ENCODE measurements around the gene ZFAND5.

ZFAND5 gene

DNA sequence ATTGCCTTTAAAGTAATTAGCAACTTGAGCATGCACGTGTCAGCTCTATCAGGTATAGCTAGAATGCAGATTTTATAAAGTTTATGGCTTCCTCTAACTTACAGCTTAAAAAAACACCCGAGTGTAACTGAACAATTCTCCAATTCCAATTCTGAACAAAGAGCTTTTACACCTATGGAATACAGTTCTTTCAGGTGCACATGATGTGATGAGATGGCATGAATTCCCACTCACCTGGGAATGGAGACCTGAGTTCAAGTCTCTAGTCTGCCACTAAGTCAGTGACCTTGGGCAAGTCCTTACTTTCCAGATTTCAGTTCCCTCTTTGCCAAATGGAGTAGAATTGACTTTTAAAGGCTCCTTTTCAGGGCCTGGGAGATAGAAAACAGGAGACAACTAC is 1.8 kb downstream of the ZFAND5 start:
- DNase-seq (ENCODE audit: low spot score), result no peak

DNA sequence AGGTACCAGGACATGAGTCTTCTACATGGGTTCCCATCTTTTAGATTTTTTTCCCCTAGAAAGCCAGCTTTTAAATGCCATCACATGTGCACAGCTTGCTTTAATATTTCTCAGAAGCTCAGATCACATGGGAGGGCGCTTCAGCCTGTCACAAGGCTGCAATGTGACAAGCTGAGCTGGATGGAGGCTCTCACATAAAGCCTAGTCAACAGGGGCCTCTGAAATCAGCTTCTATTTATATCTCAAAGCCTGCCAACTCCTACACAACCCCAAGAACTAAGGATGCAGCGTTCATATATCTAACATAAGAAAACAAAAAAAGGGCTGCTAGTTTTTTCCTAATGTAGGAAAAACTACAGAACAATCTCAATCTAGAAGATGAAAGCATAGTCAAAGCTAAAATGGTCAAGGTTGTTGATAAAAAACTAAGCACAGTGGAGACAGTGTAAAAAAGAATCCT is 2.3 kb downstream of the ZFAND5 start:
- no peak for DNase-seq (ENCODE audit: low spot score)

DNA sequence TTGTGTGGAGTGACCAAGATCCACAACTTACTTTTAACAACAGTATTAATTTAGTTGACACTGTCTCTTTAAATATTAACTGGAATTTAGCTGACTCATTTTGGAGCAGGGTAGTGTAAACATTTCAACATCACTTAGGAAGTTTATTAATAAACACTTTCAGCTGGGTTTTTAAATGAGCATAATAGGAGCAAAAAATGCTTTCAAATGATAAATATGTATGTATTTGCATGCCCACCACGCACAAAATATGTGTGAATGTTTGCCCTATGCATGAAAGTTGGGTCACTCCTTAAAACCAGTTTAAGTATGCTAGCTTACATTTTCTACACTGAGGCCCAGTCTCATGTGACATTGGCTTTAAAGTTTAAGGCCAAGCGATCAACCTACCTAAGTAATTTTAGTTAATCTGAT is 2.9 kb downstream of the ZFAND5 start:
- no peak for DNase-seq (ENCODE audit: low spot score)

DNA sequence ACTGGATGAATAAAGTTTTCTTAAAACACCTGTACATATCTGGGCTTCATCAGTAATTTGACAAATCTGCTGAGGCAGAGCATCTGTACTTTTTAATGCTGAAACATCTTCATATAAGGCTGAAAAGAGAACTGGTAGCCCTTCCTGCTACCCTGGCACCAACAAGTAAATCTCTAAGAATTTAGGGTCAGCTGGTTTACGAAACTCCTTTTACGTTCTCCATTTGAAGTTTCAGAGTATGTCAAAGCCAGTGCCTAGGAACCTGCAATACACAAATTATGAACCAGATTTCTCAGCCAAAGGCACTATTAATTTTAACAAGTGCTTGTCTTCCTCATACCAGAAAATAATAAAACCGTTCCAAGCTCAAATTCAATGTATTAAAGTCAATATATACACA is 3.8 kb downstream of the ZFAND5 start:
- no peak for DNase-seq (ENCODE audit: low spot score)

DNA sequence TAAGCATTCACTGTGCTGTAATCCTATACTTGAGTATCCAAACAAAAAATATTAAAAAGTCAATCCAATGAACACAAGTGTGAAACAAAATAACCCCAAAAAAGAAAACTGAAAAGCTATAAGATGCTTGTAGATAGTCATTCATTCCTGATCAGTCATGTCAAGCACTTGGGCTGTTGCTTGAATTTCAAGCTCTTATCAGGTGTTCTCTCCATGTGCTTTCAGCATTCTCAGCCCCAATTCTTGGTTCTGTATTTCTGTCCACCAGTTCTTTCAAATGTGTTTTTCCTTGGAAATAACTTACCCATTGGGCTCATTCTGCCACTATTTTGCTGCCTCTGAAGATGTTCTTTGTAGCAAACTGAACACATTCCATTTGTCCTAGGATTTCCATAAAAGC is 4.7 kb downstream of the ZFAND5 start:
- no peak for DNase-seq (ENCODE audit: low spot score)

DNA sequence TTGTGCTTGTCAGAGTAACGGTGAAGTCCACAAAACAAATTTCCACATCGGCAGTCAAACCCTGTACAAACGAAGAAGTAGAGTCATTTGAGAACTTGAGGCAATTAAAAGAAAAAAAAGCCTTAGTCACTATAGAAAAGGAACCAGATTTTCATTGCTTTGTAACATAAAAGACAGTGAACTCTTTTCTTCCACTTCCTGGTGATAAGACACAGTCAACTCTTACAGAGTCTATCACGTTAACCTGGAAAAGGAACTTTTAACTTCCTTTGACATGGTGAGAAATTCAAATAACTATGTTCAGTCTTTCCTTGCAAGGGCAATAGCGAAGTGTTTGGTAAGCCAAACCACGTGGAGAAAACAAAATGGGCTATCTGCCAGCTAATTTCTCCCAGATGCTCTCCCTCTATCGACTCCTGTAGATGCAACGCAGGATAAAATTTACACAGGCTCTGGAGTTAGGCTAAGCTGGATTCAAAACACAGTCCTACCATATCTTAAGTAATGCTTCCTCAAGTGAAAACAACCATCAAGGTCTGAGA is 8.9 kb downstream of the ZFAND5 start:
- DNase-seq (ENCODE audit: low spot score), result no peak

DNA sequence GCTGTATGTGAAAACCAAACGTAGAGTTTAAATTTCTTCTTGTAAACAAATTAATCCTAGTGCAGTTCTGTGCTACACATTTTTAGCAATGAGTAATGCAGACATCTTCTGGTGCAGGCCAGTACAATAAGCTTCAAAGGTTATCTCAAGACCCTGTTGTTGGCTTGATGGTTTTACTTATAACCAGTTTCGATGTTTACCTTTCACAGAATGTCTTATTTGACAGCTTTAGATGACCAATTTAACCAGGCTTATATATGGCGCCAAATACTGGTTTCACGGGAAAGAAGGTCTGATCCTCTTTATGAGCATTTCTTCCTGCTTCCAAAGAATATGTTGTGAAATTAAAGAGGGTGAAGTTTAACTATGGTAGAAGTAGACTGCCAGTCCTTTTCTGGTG is 9.9 kb downstream of the ZFAND5 start:
- DNase-seq (ENCODE audit: low spot score), result no peak

DNA sequence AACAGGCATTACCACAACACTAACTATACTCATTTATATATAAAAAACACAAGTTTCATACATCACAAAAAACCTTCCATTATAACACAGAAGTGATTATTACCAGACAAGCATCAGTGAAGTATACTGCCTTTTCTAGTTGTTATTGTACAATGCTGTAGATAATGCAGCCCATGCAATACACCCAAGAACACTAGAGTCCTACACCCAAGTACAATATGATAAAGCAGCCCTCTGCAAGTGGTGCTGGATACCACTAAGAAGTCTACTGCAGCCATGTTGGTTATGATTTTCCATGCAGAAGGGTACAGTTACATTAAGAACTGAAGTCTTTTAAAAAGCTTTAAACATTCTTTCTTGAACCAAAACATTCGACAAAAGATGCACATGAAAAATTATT is 10.3 kb downstream of the ZFAND5 start:
- DNase-seq (ENCODE audit: low spot score), result no peak

DNA sequence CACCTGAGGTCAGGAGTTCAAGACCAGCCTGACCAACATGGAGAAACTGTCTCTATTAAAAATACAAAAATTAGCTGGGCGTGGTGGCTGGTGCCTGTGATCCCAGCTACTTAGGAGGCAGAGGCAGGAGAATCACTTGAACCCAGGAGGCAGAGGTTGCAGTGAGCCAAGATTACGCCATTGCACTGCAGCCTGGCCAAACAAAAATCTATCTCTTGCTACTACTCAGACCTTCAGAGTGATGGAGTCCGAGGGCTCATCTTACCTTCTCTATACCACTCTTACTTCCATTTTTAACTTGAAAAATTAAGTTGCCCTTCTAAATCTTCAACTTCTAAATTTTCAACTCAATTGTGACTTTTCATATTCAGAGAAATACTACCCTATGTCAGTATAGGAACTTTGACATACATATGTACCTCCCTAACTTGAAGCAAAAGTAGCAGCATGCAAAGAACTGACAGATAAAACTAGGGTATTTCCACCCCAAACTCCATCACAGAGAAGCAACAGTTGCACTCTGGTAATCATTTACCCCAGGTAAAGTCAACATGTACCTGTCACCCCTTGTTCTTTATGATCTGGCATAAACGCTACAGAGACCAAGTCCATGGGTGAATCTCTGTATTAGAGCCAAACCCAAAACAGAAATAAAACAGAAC is 11.4 kb downstream of the ZFAND5 start:
- DNase-seq (ENCODE audit: low spot score), result no peak

DNA sequence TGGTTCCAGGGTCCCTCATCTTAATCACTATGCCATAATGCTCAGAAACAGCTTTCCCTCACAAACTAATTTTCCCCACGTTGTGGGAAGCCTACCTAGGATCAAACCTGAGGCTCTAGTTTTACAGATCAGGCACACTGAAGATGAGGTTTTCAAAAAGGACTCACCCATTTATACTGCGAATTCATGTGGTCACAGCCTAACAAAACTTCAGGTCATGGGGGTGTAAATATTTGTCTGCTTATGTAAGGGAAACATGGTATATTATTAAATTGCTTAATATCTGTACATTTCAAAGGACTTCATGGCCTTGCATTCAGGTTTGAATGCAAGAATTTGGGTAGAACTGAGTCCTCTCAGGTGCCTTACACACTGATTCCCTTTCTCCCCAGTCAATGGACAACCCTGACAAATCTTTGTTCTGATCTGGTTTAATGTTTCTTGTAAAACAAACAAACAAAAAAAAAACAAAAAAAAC is 12.1 kb downstream of the ZFAND5 start:
- DNase-seq (ENCODE audit: low spot score), result no peak

DNA sequence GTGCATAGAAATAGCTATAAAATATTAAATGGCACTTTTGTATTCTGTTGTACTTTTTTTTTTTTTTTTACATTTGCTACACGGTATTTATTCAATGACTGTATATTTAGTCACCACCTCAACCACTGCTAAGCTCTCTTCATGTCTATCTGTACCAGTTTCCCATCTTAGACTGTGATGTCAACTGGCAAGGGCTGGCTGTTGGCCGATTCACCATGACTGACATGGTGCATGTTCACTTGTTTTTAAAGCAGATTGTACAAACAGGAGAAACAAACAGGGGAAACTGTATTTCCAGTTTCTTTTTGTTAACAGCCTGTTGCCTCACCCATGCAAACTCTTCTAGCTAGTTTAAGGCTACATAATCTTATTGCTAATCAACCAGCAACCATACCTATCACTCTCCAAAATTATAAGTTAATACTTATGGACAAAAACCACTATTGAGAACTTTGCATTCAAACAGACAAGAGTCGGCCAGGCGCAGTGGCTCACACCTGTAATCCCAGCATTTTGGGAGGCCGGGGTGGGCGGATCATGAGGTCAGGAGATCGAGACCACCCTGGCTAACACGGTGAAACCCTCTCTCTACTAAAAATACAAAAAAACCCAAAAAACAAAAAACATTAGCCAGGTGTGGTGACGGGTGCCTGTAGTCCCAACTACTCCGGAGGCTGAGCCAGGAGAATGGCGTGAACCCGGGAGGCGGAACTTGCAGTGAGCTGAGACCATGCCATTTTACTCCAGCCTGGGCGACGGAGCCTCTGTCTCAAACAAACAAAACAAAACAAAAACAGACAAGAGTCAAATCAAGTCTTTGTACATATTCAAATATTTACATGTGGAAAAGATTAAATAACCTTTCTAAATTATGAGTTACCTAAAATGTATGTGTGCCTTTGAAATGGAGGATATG is 13.2 kb downstream of the ZFAND5 start:
- no peak for DNase-seq (ENCODE audit: low spot score)

DNA sequence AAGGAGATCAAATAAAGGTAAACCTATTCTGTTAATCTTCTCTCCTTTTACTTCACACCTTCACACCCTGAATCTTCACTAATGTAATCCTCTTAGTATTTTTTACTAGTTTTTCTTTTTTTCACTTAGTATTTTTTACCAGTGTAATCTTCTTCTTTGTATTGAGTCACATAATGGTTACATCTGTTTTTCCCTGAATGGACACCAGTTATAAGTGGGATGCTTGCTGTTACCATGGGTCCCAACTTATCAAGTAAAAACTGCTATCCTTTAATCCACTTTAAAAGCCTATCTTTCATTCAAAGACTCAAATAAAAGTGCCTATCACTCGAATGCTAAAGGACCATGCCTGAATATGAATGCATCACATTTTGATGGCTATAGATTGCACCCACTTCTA is 15.1 kb downstream of the ZFAND5 start:
- DNase-seq (ENCODE audit: low spot score), result no peak

DNA sequence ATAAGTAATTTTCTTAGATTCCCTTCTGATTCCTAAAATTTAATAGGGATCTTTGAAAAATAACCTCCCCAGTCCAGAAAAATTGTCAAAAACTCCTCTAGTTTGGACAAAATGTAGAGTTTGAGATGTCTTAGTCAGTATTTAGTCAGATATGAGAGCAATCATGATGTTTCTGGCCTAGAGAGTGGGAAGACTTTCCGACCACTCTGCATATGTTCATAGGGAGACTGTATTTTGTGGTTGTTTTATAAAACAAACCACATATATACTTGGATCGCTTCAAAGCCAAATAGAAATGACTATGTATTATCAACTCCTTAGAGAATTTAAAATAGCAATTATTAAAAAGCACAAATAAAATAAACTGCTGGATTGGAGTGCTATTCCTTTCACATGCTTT is 15.8 kb downstream of the ZFAND5 start:
- no peak for DNase-seq (ENCODE audit: low spot score)

DNA sequence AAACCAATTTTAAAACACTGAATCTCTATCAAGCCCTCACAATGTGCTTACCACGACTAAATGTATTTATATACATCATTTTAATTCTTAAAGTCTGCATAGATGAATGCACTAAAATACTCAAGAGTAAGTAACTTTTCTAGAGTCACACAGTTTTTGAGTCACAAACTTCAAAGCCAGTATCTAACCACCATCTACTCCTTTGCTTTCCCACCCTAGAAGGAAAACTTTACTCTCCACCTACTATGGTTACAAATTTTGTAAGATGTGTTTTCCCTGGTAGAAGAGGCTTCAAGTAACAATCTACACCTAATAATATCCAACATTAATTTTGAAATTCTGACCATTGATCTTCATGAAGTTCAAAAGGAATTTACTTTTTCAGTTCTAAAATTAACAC is 18.7 kb downstream of the ZFAND5 start:
- no peak for DNase-seq (ENCODE audit: low spot score)

DNA sequence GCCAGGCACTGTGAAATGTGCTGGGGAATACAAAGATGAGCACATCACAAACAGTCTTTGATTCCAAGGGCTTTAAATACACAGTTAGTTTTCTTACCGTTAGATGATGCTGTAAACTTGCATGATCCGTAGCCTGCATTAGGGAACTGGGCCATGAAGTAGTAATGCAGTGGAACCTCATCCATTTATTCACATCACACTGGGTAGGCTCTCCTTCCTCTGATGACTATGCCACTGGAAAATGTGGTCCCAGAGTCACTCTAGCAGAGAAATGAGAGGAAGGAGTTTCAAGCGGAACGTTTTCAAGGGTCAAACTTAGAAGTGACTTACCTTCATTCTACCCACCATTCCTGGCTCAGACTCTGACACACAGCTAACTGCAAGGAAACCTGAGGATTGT is 26.4 kb downstream of the ZFAND5 start:
- no peak for DNase-seq (ENCODE audit: low spot score)

DNA sequence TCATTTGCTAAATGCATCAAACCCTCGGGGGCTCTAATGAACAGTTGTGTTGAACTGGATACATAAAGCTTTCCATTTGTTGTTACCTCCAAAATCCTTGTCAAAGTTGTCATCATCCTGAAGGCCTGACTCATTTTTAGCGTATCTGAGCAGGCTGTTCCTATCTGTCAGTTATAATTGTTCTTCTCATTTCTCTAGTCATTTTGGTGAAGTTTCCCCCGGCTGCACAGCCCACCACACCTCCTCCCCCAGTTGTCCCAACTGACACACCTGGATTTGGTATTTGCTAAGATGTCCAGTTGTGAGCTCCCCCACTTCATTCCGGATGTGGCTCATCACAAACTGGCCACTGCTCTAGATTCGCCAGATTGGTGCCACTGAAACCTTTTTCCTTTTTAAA is 27.7 kb downstream of the ZFAND5 start:
- no peak for DNase-seq (ENCODE audit: low spot score)

DNA sequence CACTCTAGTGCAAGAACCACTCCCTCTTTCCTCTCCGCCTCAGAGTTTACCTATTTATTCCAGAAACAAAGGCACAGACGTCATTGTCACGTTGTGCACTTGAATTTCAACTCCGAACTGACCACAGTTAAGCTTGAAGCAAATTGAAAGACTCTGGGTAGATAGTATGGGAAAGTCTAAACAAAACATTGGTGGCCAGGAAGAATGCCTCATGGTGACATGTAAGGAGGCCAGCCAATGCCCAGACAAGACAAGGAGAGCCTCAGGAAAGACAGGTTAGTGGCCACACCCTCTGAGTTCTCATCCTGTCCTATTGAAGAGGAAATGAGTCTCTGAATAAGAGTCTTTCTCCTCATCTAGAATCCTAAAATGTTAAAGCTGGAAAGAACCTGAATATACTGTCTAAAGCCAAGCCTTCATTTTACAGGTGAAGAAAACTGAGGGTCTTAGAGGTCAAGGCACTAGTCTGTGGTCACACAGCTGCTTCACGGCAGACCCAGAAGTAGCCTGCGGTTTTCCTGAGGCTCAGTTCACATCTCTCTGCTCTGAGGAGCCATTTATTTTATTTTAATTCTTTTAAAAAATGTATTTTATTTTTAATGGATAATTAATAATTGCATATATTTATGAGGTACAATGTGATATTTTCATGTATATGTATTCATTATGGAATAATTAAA is 30.2 kb downstream of the ZFAND5 start:
- no peak for DNase-seq (ENCODE audit: low spot score)

DNA sequence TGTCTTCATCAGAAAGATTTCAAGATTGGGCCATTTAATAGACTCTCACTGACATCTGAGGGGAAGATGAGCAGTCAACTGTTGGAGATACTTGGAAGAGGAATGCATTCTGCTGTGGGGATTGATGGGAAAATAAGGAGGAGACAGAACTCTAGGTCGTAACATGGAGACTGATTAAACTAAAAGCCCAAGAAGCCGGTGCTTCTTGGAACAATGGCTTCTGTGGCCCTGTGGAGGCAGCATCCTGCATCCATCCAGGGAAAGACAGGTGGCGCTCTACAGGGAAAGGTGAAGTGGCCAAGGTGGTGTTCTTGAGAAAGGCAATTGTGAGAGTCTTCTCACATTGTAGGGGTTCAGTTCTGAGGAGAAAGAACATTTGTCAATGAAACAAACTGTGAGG is 31.3 kb downstream of the ZFAND5 start:
- no peak for DNase-seq (ENCODE audit: low spot score)

DNA sequence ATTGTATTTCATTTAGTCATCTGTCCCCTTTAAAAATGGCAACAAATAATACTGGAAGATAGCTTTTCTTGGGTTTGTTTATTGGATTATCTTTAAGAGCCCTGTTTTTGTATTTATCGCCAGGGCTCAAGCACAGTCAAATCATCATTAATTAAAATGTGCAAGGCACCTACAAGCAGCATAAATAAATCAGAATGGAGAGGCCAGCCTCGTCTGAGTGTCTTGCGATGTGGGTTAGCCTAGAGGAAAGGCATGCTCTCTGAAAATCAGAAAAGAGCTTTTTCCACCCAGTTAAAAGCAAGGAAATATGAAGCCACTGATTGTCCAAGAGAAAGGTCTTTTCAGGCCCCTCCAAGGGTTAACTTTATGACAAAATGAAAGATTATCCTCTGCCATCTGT is 31.8 kb downstream of the ZFAND5 start:
- DNase-seq (ENCODE audit: low spot score), result no peak

DNA sequence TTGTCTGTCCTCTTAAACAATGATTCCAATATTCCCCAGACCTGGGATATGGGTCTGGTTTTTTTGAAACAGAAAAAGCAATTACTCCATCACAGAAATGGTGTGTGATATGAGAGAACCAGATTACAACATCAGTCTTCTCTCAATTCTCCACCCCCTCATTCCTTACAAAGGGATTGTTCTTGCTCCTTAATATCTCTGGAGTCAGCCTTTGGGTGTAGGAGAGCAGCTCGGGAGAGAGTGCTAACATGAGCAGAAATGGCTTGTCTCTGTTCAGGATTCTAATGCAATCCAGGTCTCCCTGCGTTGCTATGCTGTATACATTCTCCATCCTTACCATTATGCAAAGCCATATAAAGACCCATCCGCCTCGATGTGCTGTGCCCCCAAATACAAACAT is 32.7 kb downstream of the ZFAND5 start:
- no peak for DNase-seq (ENCODE audit: low spot score)

DNA sequence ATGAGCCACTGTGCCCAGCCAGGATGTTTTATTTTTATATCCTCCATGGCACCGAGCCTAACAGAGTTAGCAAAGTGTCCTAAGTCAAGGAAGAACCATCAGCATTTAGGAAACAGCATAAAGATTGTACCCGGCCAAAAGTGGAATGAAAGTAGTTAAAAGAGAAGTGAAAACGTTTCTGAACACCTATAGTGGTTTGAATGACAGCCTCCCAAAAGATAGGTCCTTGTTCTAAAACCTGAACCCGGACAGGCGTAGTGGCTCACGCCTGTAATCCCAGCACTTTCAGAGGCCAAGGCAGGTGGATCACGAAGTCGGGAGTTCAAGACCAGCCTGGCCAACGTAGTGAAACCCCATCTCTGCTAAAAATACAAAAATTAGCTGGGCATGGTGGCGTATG is 37.4 kb downstream of the ZFAND5 start:
- no peak for DNase-seq (ENCODE audit: low spot score)

DNA sequence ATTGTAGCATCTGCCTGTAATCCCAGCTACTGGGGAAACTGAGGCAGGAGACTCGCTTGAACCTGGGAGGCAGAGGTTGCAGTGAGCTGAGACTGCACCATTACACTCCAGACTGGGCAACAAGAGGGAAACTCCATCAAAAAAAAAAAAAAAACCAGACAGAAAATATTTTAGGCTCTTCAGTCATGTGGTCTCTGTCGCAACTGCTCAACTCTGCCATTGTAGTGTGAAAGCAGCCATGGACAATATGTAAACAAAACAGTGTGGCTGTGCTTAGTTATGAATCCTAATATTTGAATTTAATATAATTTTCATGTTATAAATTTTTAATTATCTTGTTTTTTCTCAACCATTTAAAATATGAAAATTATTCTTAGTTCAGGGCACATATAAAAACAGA is 38.4 kb downstream of the ZFAND5 start:
- no peak for DNase-seq (ENCODE audit: low spot score)

DNA sequence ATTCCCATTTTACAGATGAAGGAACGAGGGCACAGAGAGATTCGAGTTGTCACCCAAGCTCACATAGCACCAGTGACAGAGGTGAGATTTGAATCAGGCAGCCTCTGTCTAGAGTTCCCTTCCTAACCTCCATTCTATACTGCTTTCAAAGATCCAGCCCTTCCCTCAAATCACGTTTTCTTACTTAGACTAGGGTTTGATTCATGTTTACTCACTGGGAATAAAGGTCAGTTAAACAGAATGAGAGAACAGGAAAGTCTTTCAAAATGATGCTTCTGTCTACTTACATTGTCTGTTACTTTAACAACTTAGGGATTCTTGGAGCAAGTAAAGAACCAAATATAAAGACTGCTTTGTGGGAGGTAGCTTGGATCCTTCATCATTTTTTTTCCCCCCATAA is 40.0 kb downstream of the ZFAND5 start:
- no peak for DNase-seq (ENCODE audit: low spot score)

Measured in left forelimb (tissue), 1 donor.